ENCODE data around the gene EGLN3. TPM values are rescaled to one million over a fixed set of nuclear protein-coding genes. Genes with fewer than 3 reads are reported as not detected.
"Not testable (repeated sequence)": the region's sequence is repeated elsewhere in the genome, so short reads cannot be mapped to it uniquely, and the experiment has no call there.

EGLN3 gene
- total RNA-seq, 1 experiment from 2014 or later, result 27.8 TPM

DNA sequence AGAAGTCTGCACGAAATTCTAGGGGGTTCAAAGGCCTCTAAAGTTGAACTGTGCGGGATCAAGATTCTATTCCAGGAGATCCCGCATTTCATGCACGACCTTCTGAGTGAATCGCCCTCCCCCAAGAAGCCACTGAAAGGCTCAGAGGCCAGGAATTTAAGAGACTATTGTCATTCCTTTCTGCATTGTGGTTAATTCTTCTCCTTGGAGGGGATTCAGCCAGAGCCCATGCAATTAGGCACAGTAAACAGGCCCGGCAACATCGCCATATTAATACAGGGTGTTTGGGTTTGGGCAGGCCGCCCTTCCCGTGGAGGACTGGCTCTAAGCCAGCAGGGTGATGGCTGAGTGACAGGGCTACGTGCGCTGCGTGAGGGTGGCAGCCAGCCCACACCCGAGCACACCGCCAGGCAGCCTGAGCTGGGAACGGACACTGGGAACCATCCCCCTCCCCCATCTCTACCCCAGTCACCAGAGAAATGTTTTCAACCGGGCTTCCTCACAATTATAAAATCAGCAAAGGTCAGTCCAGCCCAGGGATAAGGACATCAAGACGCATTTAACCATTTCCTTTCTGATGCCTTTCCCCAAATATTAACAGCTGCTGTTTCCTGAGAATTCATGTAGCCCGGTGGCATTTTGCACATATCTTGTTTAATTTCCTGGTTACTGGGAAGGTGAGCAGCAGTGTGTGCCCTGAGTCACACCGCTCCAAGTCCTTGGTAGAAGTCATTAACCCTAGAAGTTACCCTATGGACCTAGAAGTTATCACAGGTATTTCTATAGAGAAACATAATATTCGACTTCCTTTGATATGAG is 12.5 kb downstream of the EGLN3 start:
- peak; percentile 81 for DNase-seq (ENCODE audit: low spot score)

DNA sequence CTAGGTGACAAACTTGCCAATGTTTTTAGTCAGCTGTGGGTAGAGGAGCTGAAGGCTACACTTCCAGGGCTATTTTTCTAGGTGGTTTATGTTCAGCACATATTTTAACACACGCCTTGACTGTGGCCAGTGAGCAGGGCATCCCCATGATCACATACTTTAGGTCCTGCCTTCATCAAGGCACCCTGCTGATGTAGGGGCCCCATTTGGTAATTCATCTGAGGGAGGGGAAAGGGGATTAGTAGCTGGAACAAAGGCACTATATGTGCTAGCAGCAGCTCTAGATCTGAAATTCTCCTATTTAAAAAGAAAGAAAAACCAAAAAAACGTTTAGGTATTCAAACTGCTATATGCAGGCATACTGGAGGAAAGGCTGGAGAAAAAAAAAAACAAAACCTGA is 14.5 kb downstream of the EGLN3 start:
- DNase-seq (ENCODE audit: low spot score), result no peak

DNA sequence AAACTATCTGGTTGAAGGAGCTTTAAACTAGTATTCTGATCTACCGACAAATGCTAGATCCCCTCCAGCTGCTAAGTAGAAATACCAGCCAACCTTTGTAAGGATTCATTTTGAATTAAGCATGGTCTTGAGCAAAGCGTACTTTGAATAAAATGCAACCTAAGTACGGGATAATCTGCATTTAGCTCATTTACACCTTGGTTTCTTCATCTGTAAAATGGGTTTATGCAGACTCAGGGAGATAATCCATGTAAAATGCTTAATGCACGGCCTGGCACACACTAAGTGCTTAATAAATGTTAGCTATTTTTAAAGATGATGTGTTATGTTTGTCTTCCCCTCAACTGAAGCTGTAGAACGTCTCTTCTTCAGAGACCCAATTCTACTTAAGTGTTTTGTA is 15.9 kb downstream of the EGLN3 start:
- no peak for DNase-seq (ENCODE audit: low spot score)

DNA sequence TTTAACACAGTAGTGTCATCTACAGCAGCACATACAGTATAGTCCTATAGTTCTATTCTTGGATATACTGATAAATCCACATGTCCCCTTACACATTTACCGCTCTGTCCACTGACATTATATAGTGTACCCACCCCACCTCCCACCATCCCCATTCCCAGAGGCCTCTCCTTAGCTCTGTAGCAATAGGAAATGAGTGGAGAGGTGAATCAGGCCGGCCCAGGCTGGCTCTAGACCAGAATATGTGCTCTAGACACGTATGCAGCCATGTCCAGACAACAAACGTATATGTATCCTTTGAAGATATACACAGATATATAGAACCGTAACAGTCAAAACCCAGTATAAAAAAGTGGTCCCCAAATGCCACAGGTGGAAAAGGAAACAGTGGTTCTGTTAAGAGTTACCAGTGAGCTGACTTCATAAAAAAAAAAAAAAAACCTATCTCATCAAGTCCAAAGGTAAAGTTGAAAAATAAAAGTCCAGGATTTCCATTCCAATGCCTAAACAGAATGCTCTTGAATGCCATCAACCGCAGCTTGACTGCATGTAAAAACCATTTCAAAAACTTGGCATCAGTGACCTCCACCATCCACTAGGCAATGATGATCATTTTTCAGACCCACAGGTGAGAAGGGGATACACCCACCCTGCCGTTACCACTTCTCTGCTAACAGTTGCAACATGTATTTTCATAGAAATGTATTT is 16.7 kb downstream of the EGLN3 start:
- no peak for DNase-seq (ENCODE audit: low spot score)

DNA sequence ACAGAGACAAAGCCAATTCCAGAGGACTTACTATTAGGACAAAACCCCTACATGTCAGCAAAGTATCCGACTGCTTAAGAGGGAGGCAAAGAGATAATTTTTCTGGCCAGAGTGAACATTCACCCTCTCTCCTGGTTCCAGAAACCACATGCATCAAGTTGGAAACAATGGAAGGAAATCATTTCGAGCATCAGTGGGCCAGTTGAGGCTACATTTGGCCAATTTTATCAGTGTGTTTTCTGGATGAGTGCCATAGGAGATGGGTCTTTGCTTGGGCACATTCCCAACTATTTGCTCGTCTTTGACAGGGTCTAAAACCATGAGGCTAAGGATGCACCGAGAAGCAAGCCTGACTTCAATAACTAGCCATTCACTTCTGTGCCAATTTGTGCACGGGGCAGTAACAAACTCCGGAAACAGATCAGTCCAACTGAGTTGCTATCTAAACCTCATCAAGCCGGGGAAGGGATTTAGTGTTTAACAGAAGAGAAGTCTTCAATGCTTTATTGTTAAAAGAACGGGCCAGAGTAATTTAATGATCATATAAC is 17.4 kb downstream of the EGLN3 start:
- DNase-seq (ENCODE audit: low spot score), result no peak

DNA sequence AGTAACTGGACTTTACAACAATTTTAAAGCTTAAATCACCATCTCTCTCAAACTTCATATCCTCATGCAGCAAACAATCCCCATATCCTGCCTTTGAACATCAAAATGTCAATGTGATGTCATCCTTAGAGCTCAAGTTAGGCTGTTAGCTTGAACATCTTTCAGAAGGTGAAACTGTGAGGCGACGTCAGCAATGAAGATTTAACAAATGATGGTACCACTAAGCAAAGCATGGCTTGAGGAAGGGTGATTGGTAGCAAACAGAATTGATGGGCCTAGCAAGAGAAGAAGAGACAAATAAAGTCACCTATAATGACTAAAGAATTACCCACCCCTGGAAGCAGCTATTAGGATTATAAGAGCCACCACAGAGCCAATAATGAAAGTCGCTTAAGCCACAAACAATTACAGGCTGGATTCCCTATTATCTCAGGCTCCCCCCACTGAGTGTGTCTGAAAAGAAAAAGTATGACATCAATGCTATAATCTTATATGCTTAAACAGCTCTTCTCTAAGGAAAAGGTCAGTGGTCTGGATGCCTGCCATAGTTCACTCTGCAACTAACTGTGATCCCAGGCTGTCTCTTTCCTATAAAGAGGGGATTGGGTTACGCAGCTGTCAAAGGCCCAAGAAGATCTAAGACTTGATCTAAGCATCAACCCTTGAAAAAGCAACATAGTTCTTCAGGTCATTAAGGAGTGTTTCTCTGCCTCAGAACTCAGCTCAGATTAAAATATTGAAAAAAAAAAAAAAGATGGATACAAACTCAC is 18.1 kb downstream of the EGLN3 start:
- peak; percentile 62 for DNase-seq (ENCODE audit: low spot score)

DNA sequence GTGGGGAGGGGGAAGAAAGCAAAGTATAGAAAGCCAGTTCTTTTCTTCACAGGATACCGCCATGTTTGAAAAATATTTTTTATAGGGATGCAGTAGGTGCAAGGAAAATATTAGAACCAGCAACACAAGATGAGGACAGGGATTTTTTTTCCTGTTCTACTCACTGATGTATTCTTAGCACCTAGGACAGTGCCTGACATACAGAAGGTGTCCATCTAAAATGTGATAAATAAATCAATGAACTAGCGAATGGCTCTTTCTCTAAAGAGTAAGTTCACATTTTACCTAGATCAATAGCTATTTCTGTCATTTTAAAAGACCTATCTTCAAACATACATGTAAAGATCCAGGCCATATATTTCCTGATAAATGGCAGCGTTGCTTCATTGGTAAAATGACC is 18.8 kb downstream of the EGLN3 start:
- DNase-seq (ENCODE audit: low spot score), result no peak

DNA sequence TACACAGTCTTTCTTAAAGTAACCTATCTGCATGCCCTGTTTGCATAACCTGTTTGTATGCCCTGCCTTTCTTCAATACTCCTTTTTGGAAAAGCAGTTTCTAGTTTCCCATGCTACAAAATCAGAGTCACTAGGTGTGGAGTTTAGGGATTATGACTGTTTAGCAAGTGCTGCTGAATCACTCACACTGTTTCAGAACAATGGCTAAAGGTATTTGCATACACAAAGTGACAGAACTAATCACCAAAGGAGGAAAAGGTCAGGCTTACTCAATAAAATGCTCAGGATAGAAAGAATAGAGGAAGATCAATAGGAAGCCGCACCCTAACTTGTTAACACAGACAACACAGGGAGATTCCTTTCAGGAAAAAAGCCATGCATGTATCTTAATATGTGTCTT is 19.4 kb downstream of the EGLN3 start:
- DNase-seq (ENCODE audit: low spot score), result no peak

DNA sequence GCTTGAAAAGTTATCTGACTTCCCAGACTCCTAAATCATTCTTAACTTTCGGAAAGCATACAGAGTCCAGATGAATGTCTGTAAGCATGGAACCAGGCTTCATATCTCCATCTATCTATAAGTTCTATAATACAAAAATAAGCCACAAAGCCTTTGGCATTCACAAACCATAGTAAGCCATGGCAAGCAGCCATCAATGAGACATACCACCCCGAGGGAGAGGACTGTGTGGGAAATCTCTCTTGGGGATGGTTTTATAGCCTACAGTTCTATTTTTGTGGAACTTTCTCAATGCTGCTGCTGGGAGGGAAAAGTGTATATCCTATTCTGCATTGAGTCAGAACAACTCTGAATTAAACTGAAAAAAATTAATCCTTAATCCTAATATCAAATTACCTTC is 20.4 kb downstream of the EGLN3 start:
- no peak for DNase-seq (ENCODE audit: low spot score)

DNA sequence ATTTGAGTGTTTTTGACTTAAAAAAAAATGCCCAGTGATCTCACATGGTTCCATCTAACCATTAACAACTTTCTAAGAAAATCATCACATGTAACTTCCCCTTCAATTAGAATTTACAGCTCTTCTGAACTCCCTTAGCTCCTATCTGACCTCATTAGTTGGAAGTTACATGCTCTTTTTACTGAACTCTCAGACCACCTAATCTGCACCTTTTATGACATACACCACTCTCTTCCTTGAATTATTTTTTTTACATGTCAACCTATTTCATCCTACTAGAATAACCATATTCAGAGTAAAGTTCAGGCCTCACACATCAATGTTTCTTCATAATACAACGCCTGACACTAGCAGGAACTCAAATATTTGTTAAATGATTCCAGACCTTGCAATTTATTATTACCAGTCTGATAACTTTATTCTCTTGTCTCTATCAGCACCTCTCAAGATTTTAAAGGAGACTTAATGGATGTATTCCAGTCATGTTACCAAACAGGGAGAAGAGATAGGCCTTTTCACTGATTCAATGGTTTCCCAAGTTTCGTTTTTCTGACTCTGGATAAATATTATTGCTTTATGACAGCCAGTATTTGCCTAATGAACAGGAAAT is 21.0 kb downstream of the EGLN3 start:
- no peak for DNase-seq (ENCODE audit: low spot score)

DNA sequence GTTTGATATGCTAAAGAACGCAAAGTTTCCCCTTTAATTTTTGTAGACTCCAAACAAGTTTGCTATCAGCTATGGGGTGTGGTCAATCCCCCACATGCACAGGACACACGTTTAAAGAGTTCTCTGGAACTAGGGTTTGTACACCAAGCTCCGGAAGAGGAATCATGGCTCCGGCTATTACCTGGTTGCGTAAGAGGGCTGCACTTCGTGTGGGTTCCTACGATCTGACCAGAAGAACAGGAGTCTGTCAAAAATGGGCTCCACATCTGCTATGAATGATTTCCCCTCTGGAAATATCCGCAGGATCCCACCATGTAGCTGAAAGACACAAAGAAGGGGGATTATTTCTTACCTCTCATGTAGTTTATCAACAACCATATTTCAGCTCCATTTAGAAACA is 22.0 kb downstream of the EGLN3 start:
- DNase-seq (ENCODE audit: low spot score), result no peak

DNA sequence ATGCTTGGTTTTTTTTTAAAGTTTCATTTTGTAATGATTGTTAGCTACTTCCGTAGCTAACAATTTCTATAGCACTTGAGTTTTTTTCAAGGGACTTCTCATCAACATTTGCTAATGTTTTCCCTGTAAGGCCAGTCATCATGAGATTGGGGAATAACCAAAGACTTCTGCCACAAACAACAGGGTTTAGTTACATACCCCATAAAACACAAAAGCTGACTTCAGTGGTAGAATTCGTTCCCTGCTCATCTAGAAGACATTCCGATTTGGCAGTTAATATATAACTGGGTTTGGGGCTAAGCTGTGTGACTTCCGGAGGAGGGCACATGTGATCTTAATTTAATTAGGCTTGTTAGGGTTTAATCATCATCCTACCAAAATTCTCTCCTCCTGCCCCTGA is 22.9 kb downstream of the EGLN3 start:
- no peak for DNase-seq (ENCODE audit: low spot score)

DNA sequence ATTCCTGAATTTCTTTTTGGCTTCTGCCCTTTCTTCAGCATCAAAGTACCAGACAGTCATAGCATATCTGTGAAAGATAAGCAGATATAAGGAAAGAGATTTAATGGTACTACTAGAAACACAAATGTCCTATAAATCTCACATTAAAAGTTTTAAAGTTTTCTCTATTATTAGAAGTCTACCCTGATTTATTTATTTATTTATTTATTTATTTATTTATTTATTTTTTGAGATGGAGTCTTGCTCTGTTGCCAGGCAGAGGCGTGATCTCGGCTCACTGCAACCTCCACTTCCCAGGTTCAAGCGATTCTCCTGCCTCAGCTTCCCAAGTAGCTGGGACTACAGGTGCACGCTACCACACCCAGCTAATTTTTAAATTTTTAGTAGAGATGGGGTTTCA is 23.9 kb downstream of the EGLN3 start:
- DNase-seq (ENCODE audit: low spot score), result not testable (repeated sequence)

DNA sequence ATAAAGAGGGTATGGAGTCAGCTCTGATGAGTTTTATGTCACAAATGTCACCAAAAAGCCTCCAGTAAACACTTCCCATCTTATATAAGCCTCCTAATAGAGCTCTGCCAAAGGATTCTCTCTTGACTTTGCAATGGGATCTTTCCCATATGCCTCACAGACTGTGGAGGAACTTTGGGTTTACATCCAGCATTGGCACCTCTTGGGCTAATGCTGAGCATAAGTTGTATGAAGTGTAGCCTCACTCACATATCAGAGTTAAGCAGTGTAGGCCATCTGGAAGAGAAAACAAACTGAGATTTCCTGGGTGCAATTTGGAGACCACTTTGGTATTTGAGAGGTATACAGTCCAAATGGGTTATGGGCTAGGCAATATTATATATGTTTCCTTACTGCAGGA is 24.9 kb downstream of the EGLN3 start:
- DNase-seq (ENCODE audit: low spot score), result no peak

DNA sequence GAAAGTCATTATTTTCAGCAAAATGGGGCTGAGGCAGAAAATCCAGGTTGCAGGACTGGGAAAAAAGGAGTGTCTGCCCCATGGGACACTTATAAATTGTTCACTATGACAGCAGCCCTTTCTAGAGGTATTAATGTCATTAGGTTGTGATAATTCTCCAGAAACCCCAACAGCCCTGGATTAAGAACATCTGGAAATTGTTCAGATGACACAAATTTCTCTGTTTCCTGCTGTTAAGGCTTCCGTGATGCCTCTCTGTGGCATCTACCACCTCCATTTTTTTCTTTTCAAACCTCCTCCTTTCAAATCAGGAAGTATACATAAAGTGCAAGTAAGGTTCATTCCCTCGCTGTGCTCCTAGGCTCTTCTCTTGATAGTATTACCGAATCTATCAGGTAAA is 25.6 kb downstream of the EGLN3 start:
- DNase-seq (ENCODE audit: low spot score), result no peak

DNA sequence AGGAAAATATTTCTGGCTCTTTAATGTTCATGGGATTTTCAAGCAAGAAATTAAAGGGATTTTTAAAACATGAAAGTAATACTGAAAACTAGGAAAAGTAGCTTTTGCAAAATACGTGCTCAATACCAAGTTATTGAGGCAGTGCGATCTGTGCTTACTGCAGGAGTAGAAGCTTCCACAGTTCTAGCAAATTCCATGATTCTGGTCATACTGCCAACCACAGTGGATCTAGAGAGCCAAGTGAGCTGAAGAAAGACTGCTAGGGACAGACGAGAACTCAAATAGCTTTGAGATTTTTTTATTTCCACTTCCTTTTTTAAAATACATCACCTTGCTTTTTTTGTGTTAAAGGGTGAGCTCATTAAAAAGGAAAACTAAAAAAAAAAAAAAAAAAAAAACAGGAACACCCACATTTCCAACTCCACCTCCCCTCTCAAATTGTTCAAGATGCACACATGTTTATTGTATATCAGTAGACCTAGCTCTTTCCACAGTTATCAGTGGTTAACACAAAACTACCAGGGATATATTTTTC is 26.2 kb downstream of the EGLN3 start:
- DNase-seq (ENCODE audit: low spot score), result no peak

DNA sequence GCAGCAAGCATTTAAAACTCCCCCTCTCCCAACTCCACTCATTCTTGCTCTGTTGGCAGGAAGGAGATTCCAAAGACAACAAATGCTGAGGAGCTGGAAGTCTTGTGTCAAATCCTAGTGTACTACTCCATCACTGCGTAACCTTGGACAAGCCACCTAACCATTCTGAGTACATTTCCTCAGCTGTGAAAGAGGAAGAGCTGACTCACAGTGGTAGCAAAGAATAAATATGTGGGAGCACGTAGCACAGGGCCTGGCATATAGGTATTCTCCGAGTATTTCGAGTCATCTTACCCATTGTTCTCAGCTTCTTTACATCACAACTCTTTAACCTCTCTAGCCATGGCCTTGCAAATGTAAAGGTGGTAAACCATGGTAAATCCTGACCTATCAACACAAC is 28.7 kb downstream of the EGLN3 start:
- no peak for DNase-seq (ENCODE audit: low spot score)

DNA sequence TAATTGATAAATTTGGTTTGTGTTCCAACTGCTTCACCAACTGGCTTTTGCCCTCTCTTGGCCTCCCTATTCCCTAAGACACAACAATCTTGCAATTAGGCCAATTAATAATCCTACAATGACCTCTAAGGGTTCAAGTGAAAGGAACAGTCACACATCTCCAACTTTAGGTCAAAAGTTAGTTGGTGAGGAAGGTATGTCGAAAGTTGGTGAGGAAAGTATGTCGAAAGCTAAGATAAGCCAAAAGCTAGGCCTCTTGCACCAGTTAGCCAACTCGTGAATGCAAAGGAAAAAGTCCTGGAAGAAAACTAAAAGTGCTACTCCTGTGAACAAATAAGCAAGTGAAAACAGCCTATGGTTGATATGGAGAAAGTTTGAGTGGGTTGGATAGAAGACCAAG is 32.6 kb downstream of the EGLN3 start:
- DNase-seq (ENCODE audit: low spot score), result no peak

DNA sequence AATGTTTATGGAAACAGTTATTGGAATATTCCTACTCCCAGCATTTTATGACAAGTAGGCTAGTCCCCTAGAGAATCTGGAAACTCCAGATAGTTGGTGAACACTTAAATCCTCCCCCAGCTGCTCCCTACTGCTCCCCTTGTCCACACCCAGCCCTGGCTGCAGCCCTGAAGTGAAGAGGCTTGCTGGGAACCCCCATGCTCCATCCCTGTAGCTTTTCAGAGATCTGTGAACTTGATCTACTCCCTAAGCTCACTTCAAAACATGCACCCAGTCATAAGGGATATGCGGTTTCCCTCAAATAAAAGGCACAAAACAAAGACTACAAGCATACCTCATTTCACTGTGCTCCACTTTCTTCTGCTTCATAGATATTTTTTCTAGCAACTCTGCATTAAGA is 33.2 kb downstream of the EGLN3 start:
- no peak for DNase-seq (ENCODE audit: low spot score)

DNA sequence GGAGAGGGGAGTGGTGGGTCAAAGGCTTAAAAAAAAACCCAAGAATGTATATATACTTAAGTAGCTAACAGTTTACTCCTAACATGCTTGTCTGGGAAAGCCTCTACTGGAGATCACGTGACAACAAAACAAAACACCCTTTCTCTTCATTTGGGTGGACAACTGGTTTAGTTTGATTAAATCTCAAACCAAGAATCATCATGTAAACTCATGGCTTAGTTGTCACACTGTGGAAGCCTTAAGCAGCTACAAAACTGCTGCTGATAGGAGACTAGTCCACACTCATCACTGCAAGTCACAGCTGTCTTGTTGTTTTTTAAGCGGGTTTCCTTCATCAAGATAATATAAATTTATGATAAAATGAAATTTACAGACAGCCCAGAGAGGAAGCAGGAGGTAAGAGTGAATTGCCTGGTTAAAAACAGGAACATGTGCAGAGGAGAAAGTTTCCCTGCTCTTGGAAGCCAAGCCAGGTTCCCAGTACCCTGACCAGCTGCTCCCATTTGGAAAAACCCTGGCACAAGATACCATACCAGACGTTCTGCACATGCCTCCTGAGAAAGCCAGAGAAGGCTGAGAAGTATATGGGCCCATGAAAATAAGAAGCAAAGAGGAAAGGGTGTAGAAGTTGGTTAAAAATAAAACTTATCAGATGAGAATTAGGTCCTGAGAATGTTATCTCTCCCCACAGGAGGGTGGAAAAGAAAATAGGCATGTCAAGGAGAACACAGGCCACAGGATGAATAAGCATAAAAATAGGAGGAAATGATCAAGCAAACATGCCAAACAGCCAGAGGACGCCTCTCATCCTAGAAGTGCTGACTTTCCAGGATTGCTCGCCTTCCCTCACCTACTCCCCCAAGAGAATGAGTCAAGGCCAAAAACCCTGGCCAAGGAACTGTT is 34.0 kb downstream of the EGLN3 start:
- peak; percentile 62 for DNase-seq (ENCODE audit: low spot score)

DNA sequence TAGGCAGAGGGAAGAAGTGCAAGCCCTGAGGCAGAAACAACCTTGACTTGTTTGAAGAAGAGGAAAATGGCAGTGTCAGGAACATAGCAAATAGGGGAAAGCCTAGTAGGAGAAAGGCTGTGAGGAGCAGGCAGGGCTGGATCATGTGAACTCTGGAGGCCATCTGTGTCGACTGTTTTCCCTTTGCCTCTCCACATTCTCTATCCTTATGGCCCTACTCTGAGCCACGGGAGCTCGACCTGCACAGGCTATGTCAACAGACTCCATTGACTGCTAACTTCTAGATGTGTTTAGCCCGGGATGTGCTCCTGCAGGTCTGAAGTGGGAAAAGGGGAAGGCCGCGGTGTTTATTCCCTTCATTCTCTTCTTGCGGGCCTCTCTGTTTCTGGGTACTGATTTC is 35.2 kb downstream of the EGLN3 start:
- no peak for DNase-seq (ENCODE audit: low spot score)
